Neural progenitor cell (in vitro differentiated cells): ENCODE measurements around the gene FAM174A. TPM values are rescaled to one million over a fixed set of nuclear protein-coding genes. Genes with fewer than 3 reads are reported as not detected.

Experiments
- DNase-seq: peaks from one replicate; pipeline ENCODE4 v3.0.0-alpha.2; 2016; ENCODE audit warnings: low spot score
- H2AFZ ChIP-seq: fragments of 200-600 bp; sonication (generic); replicated peaks from 2 replicates; pipeline ENCODE4 v1.6.1; 2016; ENCODE audit warnings: antibody characterized with exemption
- H3F3A ChIP-seq: fragments of 200-600 bp; sonication (generic); 2 replicates; pipeline ENCODE4 v1.6.1; 2016; ENCODE audit warnings: antibody characterized with exemption, low read depth
- H3K27ac ChIP-seq: fragments of 200-600 bp; sonication (generic); 2 replicates; pipeline ENCODE4 v1.5.1; 2016; ENCODE audit warnings: mild to moderate bottlenecking
- H3K27me3 ChIP-seq: fragments of 200-600 bp; sonication (generic); 2 replicates; pipeline ENCODE4 v1.6.1; 2016; ENCODE audit warnings: mild to moderate bottlenecking, moderate library complexity
- H3K36me3 ChIP-seq: fragments of 200-600 bp; sonication (generic); 2 replicates; pipeline ENCODE4 v1.5.1; 2016
- H3K4me1 ChIP-seq: fragments of 200-600 bp; sonication (generic); 2 replicates; pipeline ENCODE4 v1.6.1; 2016; ENCODE audit warnings: mixed run types
- H3K4me2 ChIP-seq: fragments of 200-600 bp; sonication (generic); 2 replicates; pipeline ENCODE4 v1.6.1; 2016
- H3K4me3 ChIP-seq: fragments of 200-600 bp; sonication (generic); 2 replicates; pipeline ENCODE4 v1.5.1; 2016
- H3K79me2 ChIP-seq: fragments of 200-600 bp; sonication (generic); 2 replicates; pipeline ENCODE4 v1.6.1; 2016; ENCODE audit warnings: low read depth
- H3K9ac ChIP-seq: fragments of 200-600 bp; sonication (generic); 2 replicates; pipeline ENCODE4 v1.6.1; 2016
- H3K9me3 ChIP-seq: fragments of 200-600 bp; sonication (generic); 2 replicates; pipeline ENCODE4 v1.5.1; 2016; ENCODE audit warnings: low read depth
- H4K20me1 ChIP-seq: fragments of 200-600 bp; sonication (generic); 2 replicates; pipeline ENCODE4 v1.6.1; 2016; ENCODE audit warnings: low read depth
- H3K27ac Mint-ChIP-seq: 3 replicates; pipeline ENCODE4 v1.8.0; 2021; ENCODE audit warnings: mixed read lengths
- H3K27me3 Mint-ChIP-seq: 2 replicates; pipeline ENCODE4 v1.8.0; 2022; ENCODE audit warnings: low read depth, mild to moderate bottlenecking, inconsistent platforms, moderate library complexity, mixed read lengths; ENCODE audit not compliant: insufficient read depth
- H3K36me3 Mint-ChIP-seq: 3 replicates; pipeline ENCODE4 v1.8.0; 2021; ENCODE audit warnings: mixed read lengths
- H3K4me1 Mint-ChIP-seq: 3 replicates; pipeline ENCODE4 v1.8.0; 2021; ENCODE audit warnings: mixed read lengths
- H3K4me3 Mint-ChIP-seq: 3 replicates; pipeline ENCODE4 v1.8.0; 2021; ENCODE audit warnings: mild to moderate bottlenecking, moderate library complexity, mixed read lengths
- H3K9me3 Mint-ChIP-seq: 3 replicates; pipeline ENCODE4 v1.8.0; 2020; ENCODE audit warnings: mixed read lengths
- CTCF ChIP-seq: fragments of 200-600 bp; sonication (generic); IDR thresholded peaks from 2 replicates; pipeline ENCODE4 v1.5.1; 2017; ENCODE audit warnings: antibody characterized with exemption, mild to moderate bottlenecking
- EZH2 ChIP-seq: fragments of 200-600 bp; sonication (generic); IDR thresholded peaks from 2 replicates; pipeline ENCODE4 v1.6.1; 2017; ENCODE audit warnings: antibody characterized with exemption, mild to moderate bottlenecking, moderate library complexity
- EZH2phosphoT487 ChIP-seq: fragments of 200-600 bp; sonication (generic); IDR thresholded peaks from 2 replicates; pipeline ENCODE4 v1.6.1; 2017; ENCODE audit warnings: antibody characterized with exemption
- total RNA-seq: library from RNA; depleted of rRNA; stranded (reverse); fragments of >200 nt; gene quantifications from 2 replicates; pipeline ENCODE4 v1.2.3, GENCODE V29; 2015; ENCODE audit warnings: low replicate concordance

The FAM174A gene
- total RNA-seq, 1 donor from 2014 or later = 7.8 TPM

DNA sequence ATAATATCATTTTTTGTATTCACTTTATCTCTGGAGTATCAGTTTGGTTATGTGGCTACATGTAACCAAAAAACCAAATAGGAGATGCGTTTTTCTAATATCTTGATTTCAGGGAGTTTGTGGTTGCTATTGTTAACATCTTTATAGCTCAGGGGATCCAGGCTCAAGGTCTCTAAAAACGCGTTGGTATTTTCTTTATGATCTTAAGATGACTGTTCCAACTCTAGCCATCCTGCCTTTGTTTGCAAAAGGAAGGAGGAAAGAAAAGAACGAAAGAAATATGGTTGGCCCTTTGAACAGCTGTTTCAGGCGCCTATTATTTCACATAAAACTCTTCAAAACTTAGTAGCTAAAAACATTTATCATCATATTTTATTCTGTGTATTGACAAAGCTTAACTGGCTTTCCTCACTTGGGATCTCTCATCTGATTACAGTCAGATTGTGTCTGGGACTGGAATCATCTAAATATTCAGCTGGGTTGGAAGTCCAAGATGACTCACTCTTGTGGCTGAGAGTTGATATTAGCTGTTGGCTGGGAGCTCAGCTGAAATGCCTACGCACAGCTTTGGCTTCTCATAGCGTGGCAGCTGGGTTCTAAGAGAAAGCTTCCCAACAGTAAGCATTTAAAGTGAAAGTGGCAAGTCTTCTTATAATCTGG, 60.1 kb downstream of the FAM174A start:
- Histone ChIP-seq H4K20me1 (no peaks in the 10 kb centered on the region), H3K36me3 (no peaks in the 10 kb centered on the region), H2AFZ (no peak overlapping the region), H3K27ac (no peak overlapping the region), H3F3A (no peaks in the 10 kb centered on the region), H3K4me2 (no peak overlapping the region), H3K79me2 (no peaks in the 10 kb centered on the region), H3K9ac (no peak overlapping the region), H3K4me3 (no peak overlapping the region), H3K9me3 (no peaks in the 10 kb centered on the region), H3K27me3 (no peaks in the 10 kb centered on the region), H3K4me1 (peaks cover 7% of the 10 kb centered on the region)
- no peaks in the 10 kb centered on the region for H3K27me3 Mint-ChIP-seq
- H3K4me3 Mint-ChIP-seq = no peak overlapping the region
- no peaks in the 10 kb centered on the region for H3K36me3 Mint-ChIP-seq
- TF ChIP-seq EZH2phosphoT487 (no peak), CTCF (no peak)
- no peaks in the 10 kb centered on the region for H3K4me1 Mint-ChIP-seq
- H3K9me3 Mint-ChIP-seq = no peaks in the 10 kb centered on the region
- DNase-seq = no peak
- no peak overlapping the region for H3K27ac Mint-ChIP-seq

GRCh38 chr5:100595812-100596173, 60.6 kb downstream of the FAM174A start:
- Histone ChIP-seq H3K36me3 (no peaks in the 10 kb centered on the region), H3K4me3 (no peak overlapping the region), H2AFZ (no peak overlapping the region), H4K20me1 (no peaks in the 10 kb centered on the region), H3K4me1 (peaks cover 7% of the 10 kb centered on the region), H3K9ac (no peak overlapping the region), H3K9me3 (no peaks in the 10 kb centered on the region), H3K27ac (no peak overlapping the region), H3K4me2 (no peak overlapping the region), H3F3A (no peaks in the 10 kb centered on the region), H3K79me2 (no peaks in the 10 kb centered on the region), H3K27me3 (no peaks in the 10 kb centered on the region)
- no peak overlapping the region for H3K27ac Mint-ChIP-seq
- TF ChIP-seq CTCF (no peak), EZH2 (no peak), EZH2phosphoT487 (no peak)
- DNase-seq = no peak
- H3K9me3 Mint-ChIP-seq = no peaks in the 10 kb centered on the region
- no peaks in the 10 kb centered on the region for H3K27me3 Mint-ChIP-seq
- no peaks in the 10 kb centered on the region for H3K36me3 Mint-ChIP-seq
- H3K4me1 Mint-ChIP-seq = no peaks in the 10 kb centered on the region
- H3K4me3 Mint-ChIP-seq = no peak overlapping the region

DNA sequence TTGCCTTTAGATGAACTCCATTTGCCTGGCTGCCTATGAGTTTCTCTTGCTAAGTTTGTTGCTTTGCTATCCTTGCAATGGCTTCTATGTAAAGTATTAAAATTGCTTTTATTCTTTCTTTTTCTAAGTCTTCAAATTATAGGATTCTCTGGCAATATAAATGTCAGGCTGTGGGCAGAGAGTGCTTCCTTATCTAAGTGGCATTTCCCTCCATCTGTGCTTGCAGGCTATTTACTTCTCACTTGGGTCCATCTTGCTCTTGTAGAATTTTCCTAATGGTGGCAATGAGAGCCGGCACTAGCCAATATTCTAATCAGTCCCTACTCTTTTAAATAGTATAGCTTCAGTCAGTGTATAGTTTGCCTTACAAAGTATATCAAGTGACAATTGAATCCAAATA, 63.3 kb downstream of the FAM174A start:
- TF ChIP-seq EZH2phosphoT487 (no peak), EZH2 (no peak), CTCF (no peak)
- Histone ChIP-seq H3K9me3 (no peaks in the 10 kb centered on the region), H3F3A (no peaks in the 10 kb centered on the region), H3K9ac (no peak overlapping the region), H3K36me3 (no peaks in the 10 kb centered on the region), H3K27ac (no peak overlapping the region), H3K79me2 (no peaks in the 10 kb centered on the region), H2AFZ (no peak overlapping the region), H3K4me2 (no peak overlapping the region), H3K27me3 (no peaks in the 10 kb centered on the region), H4K20me1 (no peaks in the 10 kb centered on the region), H3K4me1 (no peaks in the 10 kb centered on the region), H3K4me3 (no peak overlapping the region)
- no peaks in the 10 kb centered on the region for H3K4me1 Mint-ChIP-seq
- no peak overlapping the region for H3K4me3 Mint-ChIP-seq
- no peak overlapping the region for H3K27ac Mint-ChIP-seq
- no peaks in the 10 kb centered on the region for H3K36me3 Mint-ChIP-seq
- no peaks in the 10 kb centered on the region for H3K27me3 Mint-ChIP-seq
- no peak for DNase-seq
- H3K9me3 Mint-ChIP-seq = no peaks in the 10 kb centered on the region
